OCI-M1 (cell line): ENCODE data around the gene PTGES3.
A peak's percentile ranks its signal among the peaks of the same experiment; 100 is the strongest.

ENCODE experiments used
- DNase-seq: peaks from one replicate; lab custom pipeline; 2025; lab: John Stamatoyannopoulos, UW

PTGES3 gene

GRCh38 chr12:56629459-56630179 is 58.5 kb downstream of the PTGES3 start:
- DNase-seq, result peak; percentile 56

- peak; percentile 80 for DNase-seq
Observed at GRCh38 chr12:56628671-56629458, 59.2 kb downstream of the PTGES3 start.

- DNase-seq, result no peak
Observed at GRCh38 chr12:56626701-56627100, 61.4 kb downstream of the PTGES3 start.

- no peak for DNase-seq
Observed at GRCh38 chr12:56622535-56622934, 65.5 kb downstream of the PTGES3 start.

GRCh38 chr12:56616925-56617324 is 71.2 kb downstream of the PTGES3 start:
- peak; percentile 37 for DNase-seq

- DNase-seq, result no peak
Observed at GRCh38 chr12:56616244-56616643, 71.8 kb downstream of the PTGES3 start.

- DNase-seq, result no peak
Observed at GRCh38 chr12:56614627-56615026, 73.5 kb downstream of the PTGES3 start.
